Measurements from ENCODE around the gene ACOX3.

ACOX3 gene

DNA sequence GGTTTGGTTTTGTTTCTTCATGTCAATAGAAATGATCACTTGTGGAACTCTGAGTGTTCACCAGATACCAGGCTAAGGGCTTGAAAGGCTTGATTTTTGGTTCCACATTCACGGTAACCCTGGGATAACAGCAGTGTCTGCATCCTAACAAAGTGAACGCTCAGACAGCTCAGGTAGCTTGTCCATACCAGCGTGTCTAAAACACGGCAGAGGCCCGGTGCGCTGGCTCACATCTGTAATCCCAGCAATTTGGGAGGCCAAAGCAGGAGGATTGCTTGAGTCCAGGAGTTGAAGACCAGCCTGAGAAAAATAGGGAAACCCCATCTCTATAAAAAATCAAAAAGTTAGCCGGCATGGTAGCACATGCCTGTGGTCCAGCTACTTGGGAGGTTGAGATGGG is 122.0 kb downstream of the ACOX3 start:
- no peak overlapping the region for H3K27ac ChIP-seq (ENCODE audit: insufficient read depth in 1 of 2, low read depth in 1 of 2, low read length in 2 of 2, poor library complexity in 1 of 2, severe bottlenecking in 2 of 2)
- no peaks in the 10 kb centered on the region for H3K27me3 ChIP-seq (replicated peaks in 2 of 5; ENCODE audit: control insufficient read depth in 4 of 5, insufficient read depth in 5 of 5, low read length in 4 of 5)
- DNase-seq, result no peak
- ChIA-PET POLR2A (no interaction called here), CTCF (interaction anchor here (1.1 kb wide), 1 partner anchor 16 kb away, joined by 3 read pairs; no protein-coding TSS in a partner anchor)
- 99% methylated on average over 7 of the region's 7 CpGs for WGBS (ENCODE audit: insufficient coverage)
- peaks cover 0 to 4% (median 0%) of the 10 kb centered on the region in 5 experiments for H3K9me3 ChIP-seq (ENCODE audit: control extremely low read depth in 1 of 5, control insufficient read depth in 4 of 5, insufficient read depth in 2 of 5, low read depth in 1 of 5, low read length in 4 of 5)
- H3K36me3 ChIP-seq (ENCODE audit: control insufficient read depth in 4 of 4, insufficient read depth in 4 of 4, low read length in 3 of 4), result no peaks in the 10 kb centered on the region
- no peak overlapping the region for H3K4me3 ChIP-seq (ENCODE audit: control insufficient read depth in 1 of 7, extremely low read depth in 1 of 7, insufficient read depth in 4 of 7, low read depth in 2 of 7, low read length in 6 of 7)
- peaks cover 3 to 24% (median 23%) of the 10 kb centered on the region in 4 experiments for H3K4me1 ChIP-seq (ENCODE audit: control extremely low read depth in 1 of 4, control insufficient read depth in 4 of 4, insufficient read depth in 4 of 4, low read length in 3 of 4)

DNA sequence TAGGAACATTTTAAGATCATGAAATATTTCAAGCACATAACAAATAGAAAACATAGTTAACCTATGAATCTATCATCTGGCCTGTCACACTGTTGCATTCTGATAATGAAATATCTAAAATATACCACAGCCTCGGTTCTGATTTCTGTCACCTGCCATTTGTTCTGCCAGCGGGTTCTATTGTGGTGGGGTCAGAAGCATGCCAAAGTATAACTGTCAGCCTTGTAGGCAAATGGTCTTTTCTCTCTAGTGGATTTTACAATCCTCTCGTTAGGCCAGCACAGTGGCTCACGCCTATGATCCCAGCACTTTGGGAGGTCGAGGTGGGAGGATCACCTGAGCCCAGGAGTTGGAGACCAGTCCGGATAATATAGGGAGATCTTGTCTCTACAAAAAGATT is 123.0 kb downstream of the ACOX3 start:
- DNase-seq, result no peak
- no peak overlapping the region for H3K27ac ChIP-seq (ENCODE audit: insufficient read depth in 1 of 2, low read depth in 1 of 2, low read length in 2 of 2, poor library complexity in 1 of 2, severe bottlenecking in 2 of 2)
- peaks cover 3 to 24% (median 23%) of the 10 kb centered on the region in 4 experiments for H3K4me1 ChIP-seq (ENCODE audit: control extremely low read depth in 1 of 4, control insufficient read depth in 4 of 4, insufficient read depth in 4 of 4, low read length in 3 of 4)
- peaks cover 0 to 6% (median 2%) of the 10 kb centered on the region in 5 experiments for H3K9me3 ChIP-seq (ENCODE audit: control extremely low read depth in 1 of 5, control insufficient read depth in 4 of 5, insufficient read depth in 2 of 5, low read depth in 1 of 5, low read length in 4 of 5)
- CTCF ChIA-PET, result no interaction called here
- no peak overlapping the region for H3K4me3 ChIP-seq (ENCODE audit: control insufficient read depth in 1 of 7, extremely low read depth in 1 of 7, insufficient read depth in 4 of 7, low read depth in 2 of 7, low read length in 6 of 7)
- POLR2A ChIA-PET, result no interaction called here
- no peaks in the 10 kb centered on the region for H3K27me3 ChIP-seq (replicated peaks in 2 of 5; ENCODE audit: control insufficient read depth in 4 of 5, insufficient read depth in 5 of 5, low read length in 4 of 5)
- no peaks in the 10 kb centered on the region for H3K36me3 ChIP-seq (ENCODE audit: control insufficient read depth in 4 of 4, insufficient read depth in 4 of 4, low read length in 3 of 4)
- 93% methylated on average over 3 of the region's 6 CpGs for WGBS (ENCODE audit: insufficient coverage)

DNA sequence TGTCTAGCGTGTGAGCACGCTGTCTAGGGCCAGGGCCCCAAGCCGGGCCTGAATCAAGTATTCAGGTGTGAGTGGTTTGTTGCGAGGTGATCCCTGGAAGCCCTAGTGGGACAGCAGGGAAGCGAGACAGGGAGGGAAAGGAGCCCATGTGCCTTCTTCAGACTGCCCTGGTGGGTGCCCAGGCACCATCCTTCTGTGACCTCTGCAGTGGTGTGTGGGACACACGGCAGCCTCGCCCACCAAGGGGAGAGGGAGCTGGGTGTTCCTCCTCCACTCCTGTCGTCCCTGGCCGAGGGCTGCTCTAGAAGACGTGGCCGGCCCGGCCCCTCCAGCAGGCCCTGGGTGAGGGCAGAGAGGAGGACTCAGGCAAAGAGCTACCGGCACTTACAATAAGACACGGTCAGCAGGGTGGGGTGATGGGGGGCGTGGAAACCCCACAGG is 123.6 kb downstream of the ACOX3 start:
- Histone ChIP-seq H3K36me3 (ENCODE audit: control insufficient read depth in 4 of 4, insufficient read depth in 4 of 4, low read length in 3 of 4) (no peaks in the 10 kb centered on the region), H3K9me3 (ENCODE audit: control extremely low read depth in 1 of 5, control insufficient read depth in 4 of 5, insufficient read depth in 2 of 5, low read depth in 1 of 5, low read length in 4 of 5) (peaks cover 0 to 10% (median 4%) of the 10 kb centered on the region in 5 experiments), H3K4me3 (ENCODE audit: control insufficient read depth in 1 of 7, extremely low read depth in 1 of 7, insufficient read depth in 4 of 7, low read depth in 2 of 7, low read length in 6 of 7) (no peak overlapping the region), H3K27me3 (replicated peaks in 2 of 5; ENCODE audit: control insufficient read depth in 4 of 5, insufficient read depth in 5 of 5, low read length in 4 of 5) (no peaks in the 10 kb centered on the region), H3K27ac (ENCODE audit: insufficient read depth in 1 of 2, low read depth in 1 of 2, low read length in 2 of 2, poor library complexity in 1 of 2, severe bottlenecking in 2 of 2) (no peak overlapping the region), H3K4me1 (ENCODE audit: control extremely low read depth in 1 of 4, control insufficient read depth in 4 of 4, insufficient read depth in 4 of 4, low read length in 3 of 4) (peaks cover 3 to 24% (median 23%) of the 10 kb centered on the region in 4 experiments)
- DNase-seq, result no peak
- POLR2A ChIA-PET, result no interaction called here
- WGBS (ENCODE audit: insufficient coverage), result 99% methylated on average over 10 of the region's 15 CpGs
- CTCF ChIA-PET, result no interaction called here
